ENCODE data around the gene SLC25A6. TPM values are rescaled to one million over a fixed set of nuclear protein-coding genes. Genes with fewer than 3 reads are reported as not detected.

The SLC25A6 gene
- polyA plus RNA-seq, 3 donors: 442 to 769 (median 449) TPM

- Histone ChIP-seq H3K27me3 (ENCODE audit: control insufficient read depth in 2 of 2, insufficient read depth in 2 of 2, low read length in 2 of 2) (no peaks in the 10 kb centered on the region), H2AFZ (ENCODE audit: insufficient read depth, low read depth, low read length, poor library complexity, severe bottlenecking) (no peak overlapping the region), H3K27ac (ENCODE audit: low read depth in 1 of 2, low read length in 2 of 2) (no peak overlapping the region), H3K9ac (ENCODE audit: insufficient read depth, low read length, poor library complexity, severe bottlenecking) (no peak overlapping the region), H3K4me3 (replicated peaks in 1 of 3; ENCODE audit: low read depth in 2 of 3, low read length in 3 of 3) (no peak overlapping the region), H3K4me2 (replicated peaks; ENCODE audit: extremely low read depth, low read length, poor library complexity, severe bottlenecking) (no peak overlapping the region), H3K4me1 (ENCODE audit: control insufficient read depth in 1 of 2, insufficient read depth in 2 of 2, low read length in 2 of 2) (no peaks in the 10 kb centered on the region), H3K79me2 (ENCODE audit: insufficient read depth, low read length) (no peaks in the 10 kb centered on the region), H4K20me1 (ENCODE audit: insufficient read depth, low read length) (no peaks in the 10 kb centered on the region), H3K36me3 (replicated peaks in 1 of 2; ENCODE audit: control insufficient read depth in 1 of 2, insufficient read depth in 2 of 2, low read length in 2 of 2) (peaks cover 8 to 33% of the 10 kb centered on the region in 2 donors), H3K9me3 (replicated peaks in 1 of 2; ENCODE audit: control insufficient read depth in 1 of 2, insufficient read depth in 1 of 2, low read length in 2 of 2) (peaks cover 38 to 42% of the 10 kb centered on the region in 2 donors)
- intact Hi-C loops (cut with micrococcal nuclease): no loop called here
- Mint-ChIP-seq H3K27me3 (ENCODE audit: low read depth in 3 of 3) (peaks cover 0 to 3% (median 1%) of the 10 kb centered on the region in 3 donors), H3K4me1 (no peaks in the 10 kb centered on the region), H3K36me3 (peaks cover 27 to 48% of the 10 kb centered on the region in 2 donors), H3K27ac (no peak overlapping the region), H3K9me3 (peaks cover 21 to 40% (median 35%) of the 10 kb centered on the region in 7 donors), H3K4me3 (no peak overlapping the region)
- DNase-seq: no peak
- no peak for TF ChIP-seq CTCF (IDR thresholded peaks at IDR 0.05)
- over 99% methylated on average over 10 of the region's 19 CpGs for WGBS (ENCODE audit: insufficient coverage)
Measured at GRCh38 chrX:1421433-1422134, 29.7 kb upstream of the SLC25A6 start.

GRCh38 chrX:1420371-1420770 lies 28.5 kb upstream of the SLC25A6 start:
- H3K79me2 ChIP-seq (ENCODE audit: insufficient read depth, low read length): no peaks in the 10 kb centered on the region
- no peaks in the 10 kb centered on the region for H3K4me1 Mint-ChIP-seq
- WGBS (ENCODE audit: insufficient coverage): 85% methylated on average over 5 of the region's 14 CpGs
- no peak overlapping the region for H3K4me2 ChIP-seq (replicated peaks; ENCODE audit: extremely low read depth, low read length, poor library complexity, severe bottlenecking)
- H3K36me3 Mint-ChIP-seq: peaks cover 17 to 37% of the 10 kb centered on the region in 2 donors
- peaks cover 14 to 41% of the 10 kb centered on the region in 2 donors for H3K36me3 ChIP-seq (replicated peaks in 1 of 2; ENCODE audit: control insufficient read depth in 1 of 2, insufficient read depth in 2 of 2, low read length in 2 of 2)
- TF ChIP-seq CTCF (IDR thresholded peaks at IDR 0.05): no peak
- intact Hi-C loops (cut with micrococcal nuclease): no loop called here
- no peak overlapping the region for H3K27ac ChIP-seq (ENCODE audit: low read depth in 1 of 2, low read length in 2 of 2)
- no peaks in the 10 kb centered on the region for H3K27me3 ChIP-seq (ENCODE audit: control insufficient read depth in 2 of 2, insufficient read depth in 2 of 2, low read length in 2 of 2)
- H3K4me1 ChIP-seq (ENCODE audit: control insufficient read depth in 1 of 2, insufficient read depth in 2 of 2, low read length in 2 of 2): no peaks in the 10 kb centered on the region
- no peaks in the 10 kb centered on the region for H4K20me1 ChIP-seq (ENCODE audit: insufficient read depth, low read length)
- no peak overlapping the region for H3K4me3 ChIP-seq (replicated peaks in 1 of 3; ENCODE audit: low read depth in 2 of 3, low read length in 3 of 3)
- DNase-seq: no peak
- no peak overlapping the region for H3K4me3 Mint-ChIP-seq
- H3K27me3 Mint-ChIP-seq (ENCODE audit: low read depth in 3 of 3): peaks cover 0 to 3% (median 1%) of the 10 kb centered on the region in 3 donors
- H2AFZ ChIP-seq (ENCODE audit: insufficient read depth, low read depth, low read length, poor library complexity, severe bottlenecking): no peak overlapping the region
- H3K9me3 ChIP-seq (replicated peaks in 1 of 2; ENCODE audit: control insufficient read depth in 1 of 2, insufficient read depth in 1 of 2, low read length in 2 of 2): peaks cover 38 to 40% of the 10 kb centered on the region in 2 donors
- peaks cover 20 to 40% (median 35%) of the 10 kb centered on the region in 7 donors for H3K9me3 Mint-ChIP-seq
- H3K27ac Mint-ChIP-seq: peak overlapping the region in 3 of 7 donors; percentile 1 to 43 (median 14)
- no peak overlapping the region for H3K9ac ChIP-seq (ENCODE audit: insufficient read depth, low read length, poor library complexity, severe bottlenecking)

All from CD14-positive monocyte (primary cell).